GM19240 (cell line): ENCODE results near the gene PJA1.

Source experiments
- DNase-seq: peaks from one replicate; pipeline ENCODE4 v3.0.0; 2011; ENCODE audit warnings: low spot score; ENCODE audit not compliant: insufficient read length

Gene PJA1

DNA sequence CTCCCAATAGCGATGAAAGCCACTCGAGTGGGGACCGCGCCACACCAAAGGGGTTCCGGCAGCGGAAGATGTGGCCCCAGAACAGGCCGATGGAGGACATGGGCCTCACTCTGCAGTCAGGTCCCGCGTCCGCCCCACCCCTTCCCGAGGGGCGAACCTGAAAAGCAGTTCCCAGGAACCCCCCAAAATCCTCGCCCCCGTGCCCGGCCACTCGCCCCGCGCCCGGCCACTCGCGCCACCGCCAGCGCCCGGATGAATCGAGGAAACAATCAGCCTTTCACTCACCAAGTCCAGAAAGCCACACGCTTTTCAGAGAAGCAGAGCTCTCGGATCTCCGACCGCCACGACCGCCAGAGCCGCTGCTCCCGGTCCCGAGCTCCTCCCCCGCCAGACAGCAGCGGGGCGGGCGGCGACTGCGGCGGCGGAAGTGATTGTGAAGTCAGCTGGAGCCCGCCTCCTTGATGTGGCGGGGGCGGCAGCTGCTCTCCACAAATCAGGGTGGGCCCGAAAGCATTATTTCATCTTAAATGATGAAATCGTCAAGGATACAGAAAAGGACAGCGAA is at the start of gene PJA1:
TSS of gene PJA1 (minus strand) at position 367 of the 565 bp plus-strand sequence. CDS start 2,380 bp downstream, outside the sequence.
- no peak for DNase-seq

DNA sequence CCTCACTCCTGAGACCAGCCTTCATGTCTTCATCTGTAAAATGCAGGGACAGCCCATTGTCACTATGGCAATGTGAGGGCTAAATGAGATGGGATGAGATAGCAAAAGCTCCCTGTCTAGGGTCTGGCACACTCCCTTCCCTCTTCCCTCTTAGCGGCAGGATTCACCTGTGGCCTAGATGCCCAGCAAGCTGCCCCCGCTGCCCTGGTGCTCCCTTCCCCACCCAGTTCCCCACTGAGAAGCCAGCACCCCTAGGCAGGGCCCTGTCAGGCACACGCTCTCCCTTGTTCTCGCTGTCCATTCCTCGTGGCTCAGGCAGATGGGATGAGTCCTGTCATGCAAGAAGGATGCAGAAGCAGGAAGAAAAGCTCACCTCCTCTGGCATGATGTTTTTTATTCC is 49.2 kb upstream of the PJA1 start:
- DNase-seq, result no peak

- no peak for DNase-seq
Measured at GRCh38 chrX:69211701-69212100, 46.4 kb upstream of the PJA1 start.

- DNase-seq, result no peak
Measured at GRCh38 chrX:69210581-69210980, 45.3 kb upstream of the PJA1 start.

GRCh38 chrX:69207216-69207615 is 42.0 kb upstream of the PJA1 start:
- no peak for DNase-seq

DNA sequence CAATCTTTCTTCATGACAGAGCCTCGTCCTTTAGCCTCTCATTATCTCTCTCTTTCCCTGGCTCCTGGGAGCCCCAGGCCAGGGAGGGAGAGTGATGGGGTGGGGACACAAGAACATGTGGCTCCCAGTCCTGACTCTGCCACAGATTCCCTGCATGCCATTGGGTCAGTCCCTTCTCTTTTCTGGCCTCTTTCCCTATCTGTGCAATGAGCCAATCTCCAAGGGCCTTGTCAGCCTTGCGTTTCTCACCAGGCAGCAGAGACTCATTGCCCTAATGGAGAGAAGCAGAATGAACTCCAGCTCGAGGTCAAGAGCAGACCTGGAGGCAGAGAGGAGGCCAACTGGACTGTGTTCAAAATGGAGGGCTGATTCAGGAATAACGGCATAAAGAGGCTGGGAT is 38.4 kb upstream of the PJA1 start:
- DNase-seq, result no peak

GRCh38 chrX:69197690-69198089 is 32.4 kb upstream of the PJA1 start:
- no peak for DNase-seq

GRCh38 chrX:69196666-69197065 is 31.4 kb upstream of the PJA1 start:
- no peak for DNase-seq

DNA sequence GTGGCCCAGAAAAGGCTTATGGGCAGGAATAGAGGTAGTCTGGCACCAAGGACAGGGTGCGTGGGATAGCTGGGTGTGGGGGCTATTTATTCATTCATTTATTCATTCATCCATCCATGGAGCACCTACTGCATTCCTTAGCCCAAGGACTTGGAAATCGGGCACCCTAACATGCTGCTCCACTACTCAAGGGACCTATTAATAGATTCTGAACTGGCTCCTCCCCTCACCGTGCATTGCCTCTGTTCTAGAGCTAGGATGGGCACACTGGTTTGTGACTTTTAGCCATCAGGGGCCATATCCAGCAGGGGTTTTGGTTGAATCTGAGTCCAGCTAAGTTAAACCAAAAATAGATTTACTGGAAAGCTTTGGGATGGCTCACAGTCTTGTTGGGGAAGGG is 30.6 kb upstream of the PJA1 start:
- no peak for DNase-seq

DNA sequence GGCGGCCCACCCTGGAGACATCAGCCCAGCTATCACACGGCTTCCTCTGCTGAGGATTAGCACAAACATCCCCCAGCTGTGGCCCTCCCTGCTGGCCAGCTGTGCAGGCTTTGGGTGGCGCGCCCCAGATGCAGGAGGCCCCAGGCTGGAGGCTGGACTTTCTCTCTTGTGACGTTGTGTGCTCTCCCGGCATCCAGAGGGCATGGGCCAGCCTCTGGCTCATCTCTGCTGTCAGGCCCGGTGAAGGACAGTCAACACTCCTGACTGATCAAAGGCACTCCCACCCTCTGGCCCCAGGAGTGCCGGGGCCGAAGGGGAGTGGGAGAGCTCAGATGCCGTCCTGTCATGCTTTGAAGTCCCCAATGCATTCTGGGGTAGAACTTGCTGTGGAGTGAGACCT is 29.9 kb upstream of the PJA1 start:
- DNase-seq, result no peak

DNA sequence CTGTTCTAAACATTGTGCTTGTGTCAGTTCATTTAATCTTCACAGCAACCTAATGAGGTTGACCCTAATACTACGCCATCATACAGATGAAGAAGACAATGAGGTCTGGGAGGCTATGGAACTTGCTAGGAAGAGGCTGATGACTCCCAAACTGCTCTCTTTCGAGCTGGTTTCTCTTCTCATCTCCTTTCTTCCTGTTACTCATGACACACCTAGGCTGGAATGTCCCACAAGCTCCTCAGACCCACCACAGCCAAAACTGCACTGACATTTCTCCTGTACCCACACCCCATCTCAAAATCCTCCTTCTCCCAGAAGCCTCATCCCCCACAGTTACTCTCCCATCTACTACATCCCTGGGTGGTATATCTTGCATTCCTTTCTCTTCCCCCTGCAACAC is 27.4 kb upstream of the PJA1 start:
- DNase-seq, result no peak

GRCh38 chrX:69189576-69190371 is 24.5 kb upstream of the PJA1 start:
- no peak for DNase-seq

GRCh38 chrX:69186651-69187050 is 21.4 kb upstream of the PJA1 start:
- no peak for DNase-seq

DNA sequence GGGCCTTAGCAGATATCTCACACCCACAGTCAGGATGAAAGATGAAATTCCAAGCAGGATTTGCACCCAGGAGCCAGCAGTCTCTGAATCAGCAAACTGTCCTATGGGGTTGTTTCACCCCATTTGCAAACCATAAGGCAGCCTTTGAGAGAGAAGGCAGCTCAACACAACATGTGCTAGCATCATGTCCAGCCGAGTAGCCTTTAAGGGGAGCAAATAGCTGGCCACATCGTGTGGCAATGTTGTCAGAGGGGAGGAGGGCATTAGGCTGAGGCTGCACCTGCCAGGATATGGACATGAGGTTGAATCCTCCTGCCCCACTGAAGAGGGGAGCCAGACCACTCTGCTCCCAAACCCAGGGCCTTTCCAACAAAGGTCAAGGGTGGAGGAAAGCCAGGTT is 20.6 kb upstream of the PJA1 start:
- no peak for DNase-seq

- no peak for DNase-seq
Measured at GRCh38 chrX:69185141-69185540, 19.9 kb upstream of the PJA1 start.

DNA sequence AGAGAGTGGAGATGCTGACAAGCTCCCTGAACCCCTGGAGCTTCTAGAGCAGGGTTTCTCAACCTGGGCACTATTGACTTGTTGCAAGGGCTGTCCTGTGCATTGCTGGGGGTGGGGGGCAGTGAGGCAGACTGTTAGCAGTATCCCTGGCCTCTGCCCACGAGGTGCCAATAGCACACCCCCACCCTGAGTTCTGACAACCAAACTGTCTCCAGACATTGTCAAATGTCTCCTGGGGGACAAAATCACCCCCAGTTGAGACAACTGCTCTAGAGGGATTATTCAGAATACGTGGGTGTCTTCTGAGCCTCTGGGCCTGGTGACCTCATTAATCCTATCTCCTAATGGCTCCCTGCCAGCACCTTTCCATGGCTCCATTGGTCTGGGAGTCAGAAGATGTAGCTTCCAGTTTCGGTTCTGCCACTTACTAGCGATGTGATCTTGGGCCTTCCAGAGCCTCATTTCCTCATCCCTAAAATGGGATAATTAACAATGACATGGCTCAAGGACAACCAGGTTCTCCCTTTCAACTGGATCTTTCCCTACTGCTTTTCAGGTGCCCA is 17.6 kb upstream of the PJA1 start:
- no peak for DNase-seq

GRCh38 chrX:69179380-69179911 is 14.2 kb upstream of the PJA1 start:
- DNase-seq, result no peak

GRCh38 chrX:69178592-69178991 is 13.3 kb upstream of the PJA1 start:
- no peak for DNase-seq

- no peak for DNase-seq
Measured at GRCh38 chrX:69177511-69178162, 12.4 kb upstream of the PJA1 start.

DNA sequence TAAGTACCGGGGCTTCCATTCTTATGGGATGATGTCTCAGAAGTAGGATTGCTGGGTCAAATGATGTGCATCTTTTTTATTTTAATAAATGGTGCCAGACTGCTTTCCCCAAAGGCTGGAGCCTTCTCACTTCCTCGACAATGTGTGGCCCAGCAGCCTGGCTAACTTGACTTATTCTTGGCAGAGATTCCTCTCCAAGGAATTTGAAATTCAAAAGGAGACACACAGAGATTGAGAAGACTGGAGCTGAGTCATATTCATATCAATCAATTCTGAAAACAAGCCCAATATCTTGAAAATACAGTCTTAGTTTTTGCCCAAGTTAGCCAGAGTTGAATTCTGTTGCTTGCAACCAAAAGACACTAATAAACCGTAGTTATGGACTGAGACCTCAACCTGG is 10.8 kb upstream of the PJA1 start:
- DNase-seq, result no peak

- no peak for DNase-seq
Measured at GRCh38 chrX:69173906-69174305, 8.7 kb upstream of the PJA1 start.

DNA sequence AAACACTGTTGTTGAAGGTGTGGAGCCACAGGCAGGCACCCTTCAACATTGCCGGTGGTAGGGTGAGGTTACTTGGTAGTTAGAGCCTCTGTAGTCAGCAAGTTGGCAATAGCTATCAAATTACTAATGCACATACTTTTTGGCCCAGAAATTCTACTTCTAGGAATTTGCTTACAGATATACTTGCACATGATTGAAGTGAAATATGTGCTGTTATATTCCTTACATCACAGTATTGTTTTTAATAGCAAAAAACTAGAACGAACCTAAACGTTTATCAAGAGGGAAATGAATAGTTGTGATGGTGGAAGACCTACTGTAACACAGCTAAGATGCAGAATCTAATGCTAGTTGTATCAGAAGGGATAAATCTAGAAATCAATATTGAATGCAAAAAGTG is 7.7 kb upstream of the PJA1 start:
- DNase-seq, result no peak
